GM21423 (cell line): ENCODE data around the gene CENPVL1.
"Not testable (repeated sequence)": the region's sequence is repeated elsewhere in the genome, so short reads cannot be mapped to it uniquely, and the experiment has no call there.

Source experiments
- ATAC-seq: cut with Tn5 transposase; IDR thresholded peaks from one replicate; pipeline ENCODE4 v1.9.1; 2021; ENCODE audit warnings: mild to moderate bottlenecking, moderate library complexity; ENCODE audit not compliant: unreplicated experiment

The CENPVL1 gene

DNA sequence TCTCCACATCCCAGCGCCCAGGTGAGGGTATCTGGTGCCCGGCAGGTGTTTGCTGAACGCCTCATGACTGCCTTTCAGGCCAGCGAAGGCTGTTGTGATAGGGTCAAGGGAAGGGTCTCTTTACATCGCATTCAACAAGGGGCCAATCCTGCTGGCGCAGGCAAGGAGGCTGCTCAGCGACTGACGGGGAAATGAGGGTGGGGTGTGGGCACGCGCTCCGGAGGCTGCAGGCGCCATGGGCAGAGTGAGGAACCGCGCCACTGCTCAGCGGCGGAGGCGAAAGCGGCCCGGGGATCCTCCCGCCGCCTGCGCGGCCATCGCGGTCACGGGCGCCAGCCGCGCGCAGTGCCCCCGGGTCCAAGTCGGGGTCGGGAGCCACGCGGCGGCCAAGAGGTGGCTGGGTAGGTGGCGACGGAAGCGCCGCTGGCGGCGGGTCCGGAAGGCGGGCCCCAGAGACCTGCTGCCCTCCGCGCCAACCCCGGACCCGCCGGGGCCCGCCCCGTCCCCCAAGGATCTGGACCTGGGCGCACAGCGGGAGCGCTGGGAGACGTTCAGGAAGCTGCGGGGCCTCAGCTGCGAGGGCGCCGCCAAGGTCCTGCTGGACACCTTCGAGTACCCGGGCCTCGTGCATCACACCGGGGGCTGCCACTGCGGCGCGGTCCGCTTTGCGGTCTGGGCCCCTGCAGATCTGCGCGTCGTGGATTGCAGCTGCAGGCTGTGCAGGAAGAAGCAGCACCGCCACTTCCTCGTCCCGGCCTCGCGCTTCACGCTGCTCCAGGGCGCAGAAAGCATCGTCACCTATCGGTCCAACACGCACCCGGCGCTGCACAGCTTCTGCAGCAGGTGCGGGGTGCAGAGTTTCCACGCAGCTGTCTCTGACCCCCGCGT lies at the start of gene CENPVL1:
Gene CENPVL1 (plus strand): TSS at position 236 of the 888 bp plus-strand sequence. CDS start 0 bp downstream, at position 236.
- ATAC-seq, result not testable (repeated sequence)

GRCh38 chrX:51665981-51666380 lies 44.3 kb upstream of the CENPVL1 start:
- ATAC-seq, result no peak

DNA sequence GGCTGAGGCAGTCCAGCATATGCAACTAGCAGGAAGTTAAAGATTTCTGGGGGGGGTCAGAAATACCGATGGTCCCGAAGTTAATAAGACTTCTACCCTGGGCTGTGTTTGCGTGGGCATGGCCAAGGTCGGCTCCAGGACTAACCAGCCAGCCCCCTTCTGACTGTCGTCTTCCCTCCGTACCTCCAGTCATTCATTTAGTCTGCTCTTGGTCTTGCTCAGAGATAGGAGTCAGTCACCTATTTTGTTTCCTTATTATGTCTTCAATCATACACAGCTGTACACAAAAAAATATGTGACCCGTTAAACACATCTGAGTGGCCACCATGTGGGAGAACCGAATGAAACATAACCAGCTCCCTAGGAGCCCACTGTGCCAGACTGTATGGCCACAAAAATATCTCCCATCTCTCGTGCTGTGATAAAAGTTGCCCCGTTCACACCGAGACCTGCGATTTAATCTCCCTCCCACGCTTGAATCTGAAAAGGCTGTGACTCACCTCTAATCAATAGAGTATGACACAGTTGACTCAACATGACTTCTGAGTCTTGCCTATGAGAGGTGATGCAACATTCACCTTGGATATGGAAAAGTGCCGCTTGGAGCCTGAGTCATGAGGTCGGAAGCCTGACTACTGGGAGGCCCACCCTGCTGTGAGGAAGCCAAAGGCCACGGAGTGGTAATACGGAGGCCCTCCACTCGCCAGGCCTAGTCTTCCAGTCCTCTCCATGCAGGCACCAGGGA lies 30.5 kb upstream of the CENPVL1 start:
- not testable (repeated sequence) for ATAC-seq

DNA sequence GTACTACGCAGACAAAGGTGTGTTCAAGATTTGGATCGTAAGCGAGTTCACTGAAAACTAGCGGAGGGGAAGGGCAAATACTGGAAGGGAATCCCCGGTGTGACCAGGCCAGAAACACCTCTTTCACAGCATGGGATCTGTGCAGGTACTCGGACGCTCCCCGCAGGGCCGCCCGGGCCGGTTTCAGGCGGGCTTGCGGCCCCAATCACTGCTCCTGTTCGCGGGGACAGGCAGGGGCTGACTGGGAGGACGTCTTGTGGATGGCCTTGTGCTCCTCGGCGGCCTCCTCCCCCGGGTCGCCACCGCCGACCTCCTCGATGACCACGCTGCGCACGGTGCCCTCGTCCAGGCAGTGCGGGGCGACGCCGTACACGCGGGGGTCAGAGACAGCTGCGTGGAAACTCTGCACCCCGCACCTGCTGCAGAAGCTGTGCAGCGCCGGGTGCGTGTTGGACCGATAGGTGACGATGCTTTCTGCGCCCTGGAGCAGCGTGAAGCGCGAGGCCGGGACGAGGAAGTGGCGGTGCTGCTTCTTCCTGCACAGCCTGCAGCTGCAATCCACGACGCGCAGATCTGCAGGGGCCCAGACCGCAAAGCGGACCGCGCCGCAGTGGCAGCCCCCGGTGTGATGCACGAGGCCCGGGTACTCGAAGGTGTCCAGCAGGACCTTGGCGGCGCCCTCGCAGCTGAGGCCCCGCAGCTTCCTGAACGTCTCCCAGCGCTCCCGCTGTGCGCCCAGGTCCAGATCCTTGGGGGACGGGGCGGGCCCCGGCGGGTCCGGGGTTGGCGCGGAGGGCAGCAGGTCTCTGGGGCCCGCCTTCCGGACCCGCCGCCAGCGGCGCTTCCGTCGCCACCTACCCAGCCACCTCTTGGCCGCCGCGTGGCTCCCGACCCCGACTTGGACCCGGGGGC lies 28.2 kb upstream of the CENPVL1 start:
- ATAC-seq, result not testable (repeated sequence)

DNA sequence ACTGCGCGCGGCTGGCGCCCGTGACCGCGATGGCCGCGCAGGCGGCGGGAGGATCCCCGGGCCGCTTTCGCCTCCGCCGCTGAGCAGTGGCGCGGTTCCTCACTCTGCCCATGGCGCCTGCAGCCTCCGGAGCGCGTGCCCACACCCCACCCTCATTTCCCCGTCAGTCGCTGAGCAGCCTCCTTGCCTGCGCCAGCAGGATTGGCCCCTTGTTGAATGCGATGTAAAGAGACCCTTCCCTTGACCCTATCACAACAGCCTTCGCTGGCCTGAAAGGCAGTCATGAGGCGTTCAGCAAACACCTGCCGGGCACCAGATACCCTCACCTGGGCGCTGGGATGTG lies 27.6 kb upstream of the CENPVL1 start, which contains the start of gene CENPVL2:
Gene CENPVL2 (minus strand): TSS at position 112 of the 343 bp plus-strand sequence. CDS start 0 bp downstream, at position 112.
- ATAC-seq, result not testable (repeated sequence)

- ATAC-seq, result no peak
Observed at GRCh38 chrX:51694254-51694653, 16.1 kb upstream of the CENPVL1 start.

DNA sequence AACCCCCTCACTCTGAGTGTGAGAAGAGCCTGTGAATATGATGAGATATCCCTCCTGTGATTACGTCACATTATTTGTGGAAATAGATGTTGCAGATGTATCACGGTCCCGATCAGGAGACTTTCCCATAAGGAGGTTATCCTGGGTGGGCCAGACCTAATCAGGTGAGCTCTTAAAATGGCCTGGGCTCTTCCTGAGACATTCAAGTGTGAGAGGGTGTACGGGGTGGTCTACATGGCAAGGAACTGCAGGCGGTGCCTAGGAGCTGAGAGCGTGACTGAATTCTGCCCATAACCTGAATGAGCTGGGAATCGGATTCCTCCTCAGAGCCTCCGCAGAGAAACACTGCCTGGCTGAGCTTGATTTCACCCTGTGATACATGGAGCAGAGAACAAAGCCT lies 12.9 kb upstream of the CENPVL1 start:
- no peak for ATAC-seq

- ATAC-seq, result not testable (repeated sequence)
Observed at GRCh38 chrX:51712943-51713647, 2.8 kb downstream of the CENPVL1 start.

GRCh38 chrX:51728202-51728601 lies 17.9 kb downstream of the CENPVL1 start:
- ATAC-seq, result no peak

DNA sequence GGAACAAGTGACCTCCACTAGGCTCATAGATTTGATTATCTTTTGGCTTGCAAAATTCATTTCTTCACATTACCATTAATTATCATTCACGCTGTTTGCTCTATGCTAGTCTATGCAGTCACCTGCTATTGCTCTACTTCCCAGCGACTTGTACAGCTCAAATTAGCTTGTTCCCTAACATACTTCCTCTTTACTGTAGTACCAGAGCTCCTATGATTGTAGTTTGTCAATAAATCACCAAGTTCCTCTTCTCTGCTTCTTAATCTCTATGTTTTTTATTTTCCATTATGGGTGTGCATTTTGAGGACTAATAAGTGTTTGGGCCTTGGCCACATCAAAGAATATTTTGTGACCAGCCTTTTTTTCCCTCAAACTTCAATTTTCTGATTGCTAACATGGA lies 26.8 kb downstream of the CENPVL1 start:
- ATAC-seq, result no peak

GRCh38 chrX:51742586-51742985 lies 32.3 kb downstream of the CENPVL1 start:
- ATAC-seq, result no peak

GRCh38 chrX:51743179-51743957 lies 33.1 kb downstream of the CENPVL1 start, which contains the start of gene GSPT2:
TSS of gene GSPT2 (plus strand) at chrX:51743442. CDS start at chrX:51743627, 185 bp downstream.
- peak; percentile 97 for ATAC-seq

DNA sequence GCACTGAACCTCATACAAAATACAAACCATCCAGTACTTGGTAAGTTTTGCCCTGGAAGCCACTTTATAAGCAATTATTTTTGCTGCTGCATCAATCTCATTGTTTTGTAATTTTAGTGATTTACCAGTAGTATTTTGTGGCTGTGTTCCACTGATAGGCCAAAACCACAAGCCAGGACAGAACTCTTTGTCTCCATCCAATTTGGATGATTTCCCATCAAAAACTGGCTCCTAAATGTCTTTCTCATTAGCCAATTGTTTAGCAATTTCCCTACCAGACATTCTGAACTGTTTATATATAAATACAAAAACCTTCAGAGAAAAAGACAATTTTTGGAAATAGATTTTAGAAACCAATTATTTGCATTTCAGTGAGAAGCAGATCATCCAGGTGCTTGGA lies 37.4 kb downstream of the CENPVL1 start:
- ATAC-seq, result no peak

DNA sequence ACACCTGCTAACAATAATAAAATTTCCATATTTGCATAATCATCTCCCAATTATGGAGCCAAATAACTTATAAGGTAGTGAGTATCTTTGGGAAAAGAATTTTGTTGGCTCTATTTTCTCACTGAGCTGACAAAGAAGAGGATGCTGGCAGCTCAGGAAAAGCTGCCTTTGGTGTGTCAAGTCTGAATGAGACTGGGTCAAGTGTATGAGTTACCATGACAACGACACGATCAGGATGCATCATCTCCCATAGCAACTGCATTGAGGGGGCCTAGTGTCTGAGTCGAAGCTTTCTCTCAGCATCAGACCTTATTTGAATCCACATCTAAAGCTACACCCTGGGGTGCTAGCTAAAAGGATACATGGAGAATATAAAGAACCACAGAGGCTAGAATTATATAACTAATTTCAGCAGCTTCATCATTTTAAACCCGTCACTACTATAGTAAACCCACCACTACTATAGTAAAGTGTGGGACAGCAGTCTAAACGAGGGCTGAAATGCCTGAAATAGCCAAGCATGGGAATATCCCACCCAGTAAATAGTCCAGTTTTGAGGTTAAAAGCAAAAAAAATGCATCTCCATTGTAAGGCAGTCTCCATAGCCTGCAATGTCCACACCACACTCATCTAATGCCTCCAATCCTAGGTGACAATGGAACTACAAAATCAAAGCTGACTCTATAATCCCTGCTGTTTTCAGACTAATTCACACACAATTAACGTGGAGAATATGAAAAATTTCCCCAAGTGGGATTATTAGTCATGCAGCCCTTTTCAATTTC lies 48.9 kb downstream of the CENPVL1 start:
- ATAC-seq, result no peak

DNA sequence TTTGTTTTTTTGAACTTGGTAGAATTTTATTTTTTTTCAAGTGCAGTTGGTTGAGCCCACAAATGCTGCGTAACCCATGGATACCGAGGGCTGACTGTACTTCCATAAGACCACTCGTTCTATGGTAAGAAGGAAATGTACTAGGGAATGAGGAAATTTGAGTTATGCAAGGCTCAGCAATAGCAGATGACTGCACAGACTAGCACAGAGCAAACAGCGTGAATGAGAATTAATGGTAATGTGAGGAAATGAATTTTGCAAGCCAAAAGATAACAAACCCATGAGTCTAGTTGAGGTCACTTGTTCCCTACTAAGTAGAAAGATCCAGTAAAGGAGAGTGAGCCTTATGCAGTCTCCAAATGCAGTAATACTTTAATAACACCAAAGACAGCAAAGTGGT lies 50.3 kb downstream of the CENPVL1 start:
- no peak for ATAC-seq
